HL-60 (cell line): Measurements from ENCODE around the gene DAPK3.
"Not testable (repeated sequence)": the region's sequence is repeated elsewhere in the genome, so short reads cannot be mapped to it uniquely, and the experiment has no call there.

Experiments used
- DNase-seq, 2 experiments: peaks; one replicate each; pipeline ENCODE4 v3.0.0-alpha.2; 2010 to 2020; ENCODE audit warnings: low read depth in 1 of 2, low spot score in 1 of 2
- H3K27ac ChIP-seq: fragments of 250-450 bp; sonication (Bioruptor Pico); replicated peaks from 2 replicates; pipeline ENCODE4 v1.5.1; 2020; ENCODE audit warnings: mild to moderate bottlenecking, moderate library complexity
- H3K27me3 ChIP-seq: fragments of 250-450 bp; sonication (Bioruptor Pico); 2 replicates; pipeline ENCODE4 v1.5.1; 2021; ENCODE audit warnings: mild to moderate bottlenecking, moderate library complexity; ENCODE audit not compliant: insufficient read depth, poor library complexity, severe bottlenecking
- H3K4me3 ChIP-seq: replicated peaks from 2 replicates; pipeline ENCODE4 v1.5.1; 2011; ENCODE audit warnings: mild to moderate bottlenecking, control low read depth, low read length; ENCODE audit not compliant: insufficient read depth
- GABPA ChIP-seq: IDR thresholded peaks from 2 replicates; pipeline ENCODE4 v1.6.1; 2012; ENCODE audit warnings: low read depth
- POLR2AphosphoS5 ChIP-seq: IDR thresholded peaks from 2 replicates; pipeline ENCODE4 v1.6.1; 2012; ENCODE audit warnings: low read depth
- SPI1 ChIP-seq: IDR thresholded peaks from 2 replicates; pipeline ENCODE4 v1.6.1; 2012; ENCODE audit warnings: low read depth, mild to moderate bottlenecking, borderline replicate concordance
- TF ChIP-seq, protein P1 (sequence below): IDR thresholded peaks from 2 replicates; pipeline ENCODE4 v1.6.1; 2012; ENCODE audit warnings: low read depth; ENCODE audit not compliant: insufficient replicate concordance
- TF ChIP-seq, protein P2 (sequence below): IDR thresholded peaks from one replicate; pipeline ENCODE4 v1.5.1; 2011; ENCODE audit warnings: low read length, control low read depth, inconsistent platforms; ENCODE audit not compliant: insufficient read depth

DAPK3 gene

DNA sequence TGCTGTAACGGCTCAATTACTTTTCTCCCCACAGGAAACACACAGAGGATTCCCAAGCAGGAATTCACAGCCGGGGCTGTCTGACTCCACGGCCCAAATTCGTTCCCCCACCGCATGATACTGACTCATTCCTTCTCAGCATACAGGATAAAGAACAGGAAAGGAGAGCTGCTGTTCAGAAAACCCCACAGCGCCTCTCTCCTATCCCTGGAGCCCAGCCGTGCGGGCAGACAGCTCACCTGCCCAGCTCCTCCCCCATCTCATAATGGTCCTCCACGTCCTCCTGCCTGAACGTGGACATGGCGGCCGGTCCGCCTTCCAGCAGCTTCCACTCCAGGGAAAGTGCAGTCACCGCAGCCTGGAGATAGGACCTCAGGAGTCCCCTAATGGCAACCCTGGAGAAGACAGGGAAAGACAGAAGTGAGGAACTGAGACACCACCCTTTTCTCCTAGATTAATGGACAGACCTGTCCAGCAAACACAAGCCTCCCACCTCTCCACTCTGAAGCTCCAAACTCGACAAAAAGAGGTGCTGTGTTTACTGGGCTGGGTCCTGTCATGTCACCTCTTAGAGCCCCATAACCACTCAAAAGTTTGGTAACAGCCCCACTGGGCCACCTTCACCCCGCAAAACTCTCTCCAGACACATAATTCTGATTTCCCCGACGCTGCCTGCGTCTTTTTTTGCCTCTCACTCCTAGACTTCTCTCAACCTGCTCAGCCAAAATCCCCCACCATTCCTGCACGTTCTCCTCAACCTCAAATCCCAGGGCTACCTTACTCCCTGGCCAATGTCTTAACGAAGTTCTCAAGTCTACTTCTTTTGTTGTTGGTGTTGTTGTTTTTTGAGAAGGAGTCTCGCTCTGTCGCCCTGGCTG is 1.2 kb downstream of the DAPK3 start:
- no peak for DNase-seq
- Histone ChIP-seq H3K27ac (no peak overlapping the region), H3K4me3 (peak overlapping the region; percentile 98), H3K27me3 (no peaks in the 10 kb centered on the region)
- TF ChIP-seq SPI1, result no peak
- TF ChIP-seq, protein P1, sequence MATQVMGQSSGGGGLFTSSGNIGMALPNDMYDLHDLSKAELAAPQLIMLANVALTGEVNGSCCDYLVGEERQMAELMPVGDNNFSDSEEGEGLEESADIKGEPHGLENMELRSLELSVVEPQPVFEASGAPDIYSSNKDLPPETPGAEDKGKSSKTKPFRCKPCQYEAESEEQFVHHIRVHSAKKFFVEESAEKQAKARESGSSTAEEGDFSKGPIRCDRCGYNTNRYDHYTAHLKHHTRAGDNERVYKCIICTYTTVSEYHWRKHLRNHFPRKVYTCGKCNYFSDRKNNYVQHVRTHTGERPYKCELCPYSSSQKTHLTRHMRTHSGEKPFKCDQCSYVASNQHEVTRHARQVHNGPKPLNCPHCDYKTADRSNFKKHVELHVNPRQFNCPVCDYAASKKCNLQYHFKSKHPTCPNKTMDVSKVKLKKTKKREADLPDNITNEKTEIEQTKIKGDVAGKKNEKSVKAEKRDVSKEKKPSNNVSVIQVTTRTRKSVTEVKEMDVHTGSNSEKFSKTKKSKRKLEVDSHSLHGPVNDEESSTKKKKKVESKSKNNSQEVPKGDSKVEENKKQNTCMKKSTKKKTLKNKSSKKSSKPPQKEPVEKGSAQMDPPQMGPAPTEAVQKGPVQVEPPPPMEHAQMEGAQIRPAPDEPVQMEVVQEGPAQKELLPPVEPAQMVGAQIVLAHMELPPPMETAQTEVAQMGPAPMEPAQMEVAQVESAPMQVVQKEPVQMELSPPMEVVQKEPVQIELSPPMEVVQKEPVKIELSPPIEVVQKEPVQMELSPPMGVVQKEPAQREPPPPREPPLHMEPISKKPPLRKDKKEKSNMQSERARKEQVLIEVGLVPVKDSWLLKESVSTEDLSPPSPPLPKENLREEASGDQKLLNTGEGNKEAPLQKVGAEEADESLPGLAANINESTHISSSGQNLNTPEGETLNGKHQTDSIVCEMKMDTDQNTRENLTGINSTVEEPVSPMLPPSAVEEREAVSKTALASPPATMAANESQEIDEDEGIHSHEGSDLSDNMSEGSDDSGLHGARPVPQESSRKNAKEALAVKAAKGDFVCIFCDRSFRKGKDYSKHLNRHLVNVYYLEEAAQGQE, result no peak
- TF ChIP-seq, protein P2, sequence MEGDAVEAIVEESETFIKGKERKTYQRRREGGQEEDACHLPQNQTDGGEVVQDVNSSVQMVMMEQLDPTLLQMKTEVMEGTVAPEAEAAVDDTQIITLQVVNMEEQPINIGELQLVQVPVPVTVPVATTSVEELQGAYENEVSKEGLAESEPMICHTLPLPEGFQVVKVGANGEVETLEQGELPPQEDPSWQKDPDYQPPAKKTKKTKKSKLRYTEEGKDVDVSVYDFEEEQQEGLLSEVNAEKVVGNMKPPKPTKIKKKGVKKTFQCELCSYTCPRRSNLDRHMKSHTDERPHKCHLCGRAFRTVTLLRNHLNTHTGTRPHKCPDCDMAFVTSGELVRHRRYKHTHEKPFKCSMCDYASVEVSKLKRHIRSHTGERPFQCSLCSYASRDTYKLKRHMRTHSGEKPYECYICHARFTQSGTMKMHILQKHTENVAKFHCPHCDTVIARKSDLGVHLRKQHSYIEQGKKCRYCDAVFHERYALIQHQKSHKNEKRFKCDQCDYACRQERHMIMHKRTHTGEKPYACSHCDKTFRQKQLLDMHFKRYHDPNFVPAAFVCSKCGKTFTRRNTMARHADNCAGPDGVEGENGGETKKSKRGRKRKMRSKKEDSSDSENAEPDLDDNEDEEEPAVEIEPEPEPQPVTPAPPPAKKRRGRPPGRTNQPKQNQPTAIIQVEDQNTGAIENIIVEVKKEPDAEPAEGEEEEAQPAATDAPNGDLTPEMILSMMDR, result no peak
- TF ChIP-seq POLR2AphosphoS5, result no peak
- TF ChIP-seq GABPA, result no peak

DNA sequence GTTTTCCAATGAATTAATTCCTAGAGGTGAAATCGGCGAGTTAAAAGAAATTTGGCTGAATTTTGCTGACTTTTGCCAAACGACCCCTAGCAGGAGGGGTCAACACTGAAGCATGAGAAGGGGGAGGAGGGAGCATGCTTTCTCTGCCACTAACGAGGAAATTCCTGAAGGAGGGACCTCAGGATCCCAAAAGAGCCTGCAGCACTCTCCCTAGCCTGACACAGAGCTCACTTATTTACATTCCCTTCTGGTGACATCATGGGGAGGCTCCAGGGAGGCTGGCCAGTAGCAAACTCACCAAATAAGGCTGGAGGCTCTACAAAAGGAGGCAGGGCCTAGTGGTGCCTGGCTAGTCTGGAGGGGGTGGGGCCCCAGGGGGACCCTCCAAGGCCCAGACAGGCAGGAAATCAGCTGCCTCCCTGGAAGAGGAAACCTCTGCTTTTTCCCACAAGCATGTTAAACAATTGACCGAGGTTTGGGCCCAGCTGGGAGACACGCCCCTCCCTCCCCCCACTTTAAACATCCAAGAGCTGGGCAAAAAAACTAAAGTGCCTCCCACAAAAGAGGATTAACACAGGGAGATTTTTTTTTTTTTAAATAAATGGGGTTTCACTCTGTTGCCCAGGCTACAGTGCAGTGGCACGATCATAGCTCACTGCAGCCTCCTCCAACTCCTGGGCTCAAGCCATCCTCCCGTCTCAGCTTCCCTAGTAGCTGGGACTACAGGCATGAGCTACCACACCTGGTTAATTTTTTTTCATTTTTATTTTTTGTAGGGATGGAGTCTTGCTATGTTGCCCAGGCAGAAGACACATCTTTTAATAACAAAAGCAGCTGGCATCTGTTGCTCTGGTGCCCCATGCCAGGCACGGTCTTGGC is 2.1 kb downstream of the DAPK3 start:
- TF ChIP-seq POLR2AphosphoS5 (no peak), SPI1 (no peak), GABPA (no peak)
- TF ChIP-seq, protein P1, result no peak
- TF ChIP-seq, protein P2, result no peak
- DNase-seq, result no peak
- no peaks in the 10 kb centered on the region for H3K27me3 ChIP-seq
- H3K27ac ChIP-seq, result no peak overlapping the region
- H3K4me3 ChIP-seq, result no peak overlapping the region

DNA sequence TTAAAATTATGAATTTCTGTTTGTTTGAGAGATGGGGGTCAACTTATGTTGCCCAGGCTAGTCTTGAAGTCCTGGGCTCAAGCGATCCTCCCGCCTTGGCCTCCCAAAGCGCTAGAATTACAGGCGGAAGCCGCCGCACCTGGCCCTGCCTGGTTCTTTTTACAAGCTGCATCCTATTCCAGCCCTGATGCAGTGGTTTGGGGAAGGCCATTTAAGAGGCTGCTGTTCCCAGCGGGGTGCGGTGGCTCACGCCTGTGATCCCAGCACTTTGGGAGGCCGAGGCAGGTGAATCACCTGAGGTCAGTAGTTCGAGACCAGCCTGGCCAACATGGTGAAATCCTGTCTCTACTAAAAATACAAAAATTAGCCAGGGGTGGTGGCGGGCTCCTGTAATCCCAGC is 2.9 kb downstream of the DAPK3 start:
- H3K27ac ChIP-seq, H3K27me3 ChIP-seq, DNase-seq, H3K4me3 ChIP-seq: not testable (repeated sequence)
